ENCODE results near the gene CLK3. TPM values are rescaled to one million over a fixed set of nuclear protein-coding genes. Genes with fewer than 3 reads are reported as not detected.

CLK3 gene
- total RNA-seq = 64.7 and 70.5 TPM in 2 replicates

GRCh38 chr15:74615508-74616365, at the start of gene CLK3:
TSS of gene CLK3 (plus strand) at chr15:74615836. CDS start at chr15:74619197, 3,361 bp downstream.

Other genes starting within 250 kb of the CLK3 start
- gene CYP11A1, start 248.2 kb upstream of the CLK3 start, total RNA-seq = 0.70 TPM in 1 of 2 replicates, not detected in the other
- 20.0 and 20.7 TPM in 2 replicates for gene SEMA7A, start 181.9 kb upstream of the CLK3 start, total RNA-seq
- gene UBL7, start 154.7 kb upstream of the CLK3 start, total RNA-seq = 48.2 and 65.0 TPM in 2 replicates
- 3.2 and 8.3 TPM in 2 replicates for gene ARID3B, start 74.6 kb upstream of the CLK3 start, total RNA-seq
- 8.1 and 15.2 TPM in 2 replicates for gene EDC3, start 80.2 kb downstream of the CLK3 start, total RNA-seq
- 8.0 and 10.3 TPM in 2 replicates for gene CYP1A1, start 109.7 kb downstream of the CLK3 start, total RNA-seq
- not detected in 2 replicates for gene CYP1A2, start 133.0 kb downstream of the CLK3 start, total RNA-seq
- 22.9 and 41.9 TPM in 2 replicates for gene CSK, start 166.2 kb downstream of the CLK3 start, total RNA-seq
- gene LMAN1L, start 197.0 kb downstream of the CLK3 start, total RNA-seq = not detected in 2 replicates
- not detected in 2 replicates for gene CPLX3, start 210.8 kb downstream of the CLK3 start, total RNA-seq
- 25.1 and 25.2 TPM in 2 replicates for gene ULK3, start 227.3 kb downstream of the CLK3 start, total RNA-seq